CD4-positive, alpha-beta T cell treated with Interleukin-10 for 1 hour (primary cell): ENCODE measurements around the gene STK10.
A peak's percentile ranks its signal among the peaks of the same experiment; 100 is the strongest.

Experiments
- DNase-seq: peaks from one replicate; pipeline ENCODE4 v3.0.0-alpha.2; 2020

STK10 gene

DNA sequence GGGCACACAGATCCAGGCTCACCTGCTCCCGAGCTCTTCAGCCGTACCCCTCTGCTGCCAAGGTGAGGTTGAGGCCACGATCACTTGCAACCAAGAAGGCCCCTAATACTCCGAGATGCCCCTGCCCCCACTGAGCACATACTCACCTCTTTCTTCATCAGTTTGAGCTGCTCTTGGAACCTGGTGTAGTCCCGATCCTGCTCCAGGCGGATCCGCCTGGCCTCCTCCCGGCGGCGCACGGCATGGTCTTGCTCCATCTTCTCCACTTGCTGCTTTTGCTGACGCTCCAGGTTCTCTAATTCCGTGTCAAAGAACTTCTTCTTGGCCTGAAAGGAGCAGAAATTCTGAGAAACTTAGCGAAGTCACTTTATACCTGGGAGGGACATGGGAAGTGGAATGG, 105.8 kb downstream of the STK10 start:
- no peak for DNase-seq

DNA sequence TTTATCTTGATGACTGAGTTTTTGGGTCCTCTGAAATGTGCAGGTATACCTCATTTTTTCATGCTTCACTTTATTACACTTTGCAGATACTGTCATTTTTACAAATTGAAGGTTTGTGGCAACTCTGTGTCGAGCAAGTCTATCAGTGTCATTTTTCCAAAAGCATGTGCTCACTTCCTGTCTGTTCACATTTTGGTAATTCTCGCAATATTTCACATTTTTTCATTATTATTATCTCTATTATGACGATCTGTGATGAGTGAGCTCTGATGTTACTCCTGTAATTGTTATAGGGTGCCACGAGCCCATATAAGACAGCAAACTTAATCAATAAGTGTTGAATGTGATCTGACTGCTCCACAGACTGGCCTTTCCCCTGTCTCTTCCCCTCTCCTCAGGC, 108.1 kb downstream of the STK10 start:
- DNase-seq = no peak

DNA sequence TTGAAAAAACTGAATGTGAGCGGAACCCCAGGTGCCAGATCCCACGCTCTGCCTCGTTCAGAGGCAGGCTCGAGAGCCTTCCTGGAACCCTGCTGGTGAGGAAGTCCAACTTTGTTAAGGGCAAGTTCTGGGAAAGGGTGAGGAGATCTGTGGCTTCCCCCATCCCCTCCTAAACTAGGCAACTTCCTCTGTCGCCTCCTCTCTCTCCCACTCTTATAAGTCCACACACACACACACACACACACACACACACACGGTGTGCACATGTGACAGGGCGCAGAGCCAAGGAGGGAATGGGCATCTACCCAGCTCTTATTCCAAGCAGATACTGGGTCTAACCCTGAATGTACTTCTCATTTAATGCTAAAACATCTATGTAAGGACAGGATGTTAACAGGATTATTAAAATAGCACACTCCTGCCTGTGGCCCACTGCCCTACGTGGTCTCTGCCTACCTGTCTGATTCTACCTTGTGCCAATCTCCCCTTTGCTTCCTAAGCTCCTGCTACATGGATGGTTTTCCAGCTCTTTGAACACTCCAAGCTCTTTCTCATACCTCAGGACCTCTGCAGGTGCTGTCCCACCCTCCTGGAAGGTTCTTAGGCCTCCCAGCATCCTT, 109.2 kb downstream of the STK10 start:
- peak; percentile 18 for DNase-seq

DNA sequence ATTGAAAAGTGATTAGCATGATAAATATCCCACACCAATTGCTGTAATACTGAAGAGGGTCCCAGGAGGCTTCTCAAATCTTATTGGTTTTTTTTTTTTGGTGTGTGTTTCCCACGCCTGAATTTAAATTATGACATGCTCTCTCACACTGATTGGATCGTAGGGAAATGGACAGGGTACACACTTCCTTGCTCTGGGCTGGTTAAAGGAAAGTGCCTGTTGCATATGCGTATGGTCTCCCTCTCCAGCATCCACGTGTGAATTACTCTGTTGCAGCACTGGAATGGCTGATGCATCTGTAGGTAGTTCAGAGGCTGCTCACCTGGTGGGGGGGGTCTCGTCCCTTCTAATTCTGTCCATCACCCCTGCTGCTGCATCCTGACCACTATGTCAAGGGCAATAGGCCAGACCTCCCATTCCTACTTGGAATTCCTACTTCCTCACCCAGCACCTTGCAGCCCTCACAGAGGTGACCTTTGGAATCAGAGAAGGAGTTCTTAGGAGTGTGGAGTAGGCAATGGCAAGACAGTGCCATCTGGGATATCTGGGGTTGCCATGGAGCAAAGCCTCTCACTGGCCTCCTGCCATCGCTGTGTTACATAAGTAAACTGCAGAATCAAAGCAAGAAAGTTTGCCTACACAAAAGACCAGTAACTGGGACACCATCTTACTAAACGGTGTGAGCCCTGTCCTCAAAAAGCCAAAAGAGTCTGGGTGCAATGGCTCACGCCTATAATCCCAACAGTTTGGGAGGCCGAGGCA, 110.2 kb downstream of the STK10 start:
- DNase-seq = no peak

DNA sequence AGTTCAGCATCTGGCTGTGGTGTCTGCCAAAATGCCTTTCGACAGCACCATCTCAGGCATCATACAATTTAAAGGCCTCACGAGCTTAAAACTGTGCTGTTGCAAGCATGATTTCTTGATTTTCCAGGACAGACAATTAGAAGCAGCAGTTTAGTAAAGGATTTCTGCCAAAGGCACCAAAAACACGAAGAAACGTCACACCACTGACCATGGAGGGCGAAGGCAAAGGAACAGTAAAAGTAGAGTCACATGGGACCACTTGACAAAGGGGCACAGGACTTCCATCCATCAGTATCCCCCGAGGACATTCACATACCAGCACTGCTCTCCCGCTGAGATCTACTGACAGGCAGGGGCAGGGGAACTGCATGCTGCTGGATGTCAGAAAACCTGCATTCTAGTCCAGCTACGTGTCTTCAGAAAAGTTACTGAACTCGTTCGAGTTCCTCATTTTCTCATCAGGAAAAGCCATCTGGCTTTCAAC, 111.2 kb downstream of the STK10 start:
- no peak for DNase-seq

DNA sequence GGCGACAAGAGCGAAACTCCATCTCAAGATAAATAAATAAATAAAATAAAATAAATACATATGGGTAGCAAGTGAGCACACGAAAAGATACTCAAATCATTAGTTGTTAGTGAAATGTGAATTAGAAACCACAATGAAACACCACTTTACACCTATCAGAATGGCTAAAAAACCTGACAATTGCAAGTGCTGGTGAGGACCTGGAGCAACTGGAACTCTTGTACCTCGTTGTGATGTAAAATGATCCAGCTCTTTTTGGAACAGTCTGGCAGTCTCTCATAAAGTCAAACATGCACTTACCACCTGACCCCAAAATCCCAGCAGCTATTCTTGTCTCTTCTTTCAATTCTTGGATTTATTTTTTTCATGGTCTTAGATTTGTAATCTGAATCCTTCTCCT, 112.4 kb downstream of the STK10 start:
- no peak for DNase-seq

DNA sequence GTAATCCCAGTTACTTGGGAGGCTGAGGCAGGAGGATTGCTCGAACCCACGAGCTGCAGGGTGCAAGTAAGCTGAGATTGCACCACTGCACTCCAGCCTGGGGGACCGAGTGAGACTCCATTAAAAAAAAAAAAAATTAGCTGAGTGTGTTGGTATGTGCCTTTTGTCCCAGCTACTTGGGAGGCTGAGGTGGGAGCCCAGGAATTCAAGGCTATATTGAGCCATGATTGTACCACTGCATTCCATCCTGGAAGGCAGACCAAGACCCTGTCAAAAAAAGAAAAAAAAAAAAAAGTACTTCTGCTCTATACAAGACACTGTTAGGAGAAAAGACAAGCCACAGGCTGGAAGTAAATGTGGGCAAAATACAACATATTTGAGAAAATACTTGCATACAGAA, 113.1 kb downstream of the STK10 start:
- DNase-seq = no peak

DNA sequence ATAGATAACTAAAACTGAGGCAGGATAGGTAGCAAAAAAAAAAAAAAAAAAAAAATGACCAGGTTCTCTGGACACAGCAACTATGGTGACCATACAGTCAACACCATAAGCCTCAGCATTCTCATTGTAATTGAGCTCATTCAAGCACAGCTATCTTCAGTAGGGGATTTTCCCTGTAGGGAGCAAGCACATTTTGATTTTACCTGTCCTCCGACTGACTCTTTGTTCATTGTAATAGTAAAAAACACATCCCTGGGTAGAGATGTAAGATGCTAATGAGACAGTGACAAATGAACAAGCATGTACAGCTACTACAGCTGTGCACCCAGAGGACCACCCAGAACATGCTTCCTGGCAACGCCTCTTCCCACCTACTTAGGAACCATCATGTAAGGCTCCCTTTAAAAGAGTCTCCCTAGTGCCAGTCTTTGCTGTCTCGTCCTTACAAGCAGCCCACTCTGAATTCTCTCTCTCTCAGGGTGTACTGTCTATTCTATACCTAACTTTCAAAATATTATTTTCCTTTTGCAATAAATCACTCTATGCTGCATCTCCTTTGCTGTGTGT, 116.6 kb downstream of the STK10 start:
- DNase-seq = no peak

DNA sequence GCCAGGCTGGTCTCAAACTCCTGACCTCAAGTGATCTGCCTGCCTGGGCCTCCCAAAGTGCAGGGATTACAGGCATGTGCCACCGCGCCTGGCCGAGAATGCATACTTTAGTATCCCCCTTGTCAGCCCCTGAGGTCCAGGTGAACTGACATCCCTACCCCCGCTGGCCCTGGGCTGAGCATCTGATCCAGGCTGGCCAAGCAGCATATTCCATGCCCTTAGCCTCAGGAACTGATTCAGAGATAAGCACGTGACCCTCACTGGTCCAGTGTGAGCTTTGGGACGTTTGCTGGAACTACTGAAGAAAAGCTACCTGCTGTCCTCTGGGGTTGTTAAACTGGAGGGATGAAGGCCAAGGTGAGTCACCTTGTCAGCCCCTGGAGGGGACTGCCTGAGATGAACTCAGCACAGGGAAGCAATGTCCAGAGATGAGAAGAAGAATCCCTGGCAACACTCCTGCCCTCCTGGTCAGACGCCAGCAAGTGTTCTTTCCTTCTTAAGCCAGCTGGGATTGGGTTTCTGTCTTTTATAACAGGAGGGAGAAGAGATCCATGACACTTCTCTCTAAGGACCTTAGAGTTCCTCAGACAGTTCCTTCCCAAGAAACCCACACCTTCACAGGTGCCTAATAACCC, 122.5 kb downstream of the STK10 start:
- no peak for DNase-seq

DNA sequence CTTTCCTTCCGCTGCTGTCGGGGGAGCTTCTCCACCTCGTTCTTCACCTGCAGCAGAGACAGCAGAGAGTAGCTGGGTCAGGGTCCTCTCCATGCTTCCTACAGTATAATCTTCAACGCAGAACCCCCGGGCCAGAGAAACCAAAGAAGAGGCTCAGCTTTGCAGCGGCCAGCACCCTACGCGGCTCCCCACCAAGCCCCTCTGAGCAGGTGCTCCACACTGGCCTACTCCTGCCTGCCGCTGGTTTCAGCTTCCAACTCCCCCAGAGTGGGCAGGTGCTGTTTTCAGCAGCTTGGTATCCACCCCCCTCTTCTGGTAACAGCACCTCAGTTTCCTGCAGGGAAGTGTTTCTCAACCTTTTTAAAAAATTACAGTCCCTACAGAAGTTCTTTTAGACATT, 123.3 kb downstream of the STK10 start:
- DNase-seq = no peak

DNA sequence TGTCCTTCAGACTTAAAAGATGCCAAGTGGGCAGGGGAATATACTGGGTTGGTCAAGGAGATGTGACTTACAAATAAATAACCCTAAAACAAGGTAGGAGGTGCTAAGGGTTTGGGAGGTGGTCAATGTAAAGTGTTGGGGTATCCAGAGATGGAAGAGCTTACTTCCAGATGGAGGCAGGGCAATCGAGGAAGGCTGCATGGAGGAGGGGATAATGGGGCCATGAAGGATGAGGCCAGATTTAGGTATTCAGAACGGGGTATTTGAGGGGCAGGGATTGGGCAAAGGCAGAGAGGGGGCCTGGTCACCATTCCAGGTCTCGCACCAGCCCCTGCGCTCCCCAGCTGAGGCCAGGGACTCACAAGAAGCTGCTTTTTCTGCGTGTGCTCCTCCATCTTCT, 123.7 kb downstream of the STK10 start:
- DNase-seq = no peak

DNA sequence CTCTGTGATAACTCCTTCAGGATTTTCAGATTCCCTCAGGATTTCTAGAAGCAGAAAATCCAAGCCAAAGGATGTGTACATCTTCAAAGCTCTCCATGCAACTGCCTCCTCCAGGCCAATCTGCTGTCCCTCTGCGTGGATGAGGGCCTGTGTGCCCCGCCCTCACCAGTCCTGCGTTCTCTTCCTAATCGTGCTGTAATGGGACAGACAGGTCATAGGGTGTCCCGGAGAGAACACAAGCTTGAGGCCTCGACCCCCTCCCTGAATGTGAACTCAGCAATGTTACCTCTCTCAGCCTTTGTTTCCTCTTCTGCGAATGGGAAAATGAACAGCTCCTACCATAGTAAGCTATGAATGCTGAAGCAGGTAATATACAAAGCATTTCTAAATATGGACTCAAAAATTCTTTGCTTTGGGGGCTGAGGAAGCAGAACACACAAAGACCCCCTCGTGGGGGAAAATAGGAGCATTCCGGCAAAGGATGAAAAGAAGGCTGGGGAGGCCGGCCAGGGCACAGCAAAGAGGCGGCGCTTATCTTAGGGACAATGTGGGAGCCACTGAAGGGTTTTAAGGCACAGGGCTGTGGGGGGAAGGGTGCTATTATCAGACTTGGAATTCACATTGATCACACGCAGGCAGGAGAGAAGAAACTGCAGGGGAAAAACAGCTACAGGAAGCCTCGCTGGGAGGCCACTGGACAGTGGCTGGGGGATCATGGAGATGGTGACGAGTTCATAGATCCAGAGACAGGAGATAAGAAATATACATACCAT, 124.4 kb downstream of the STK10 start:
- DNase-seq = no peak

DNA sequence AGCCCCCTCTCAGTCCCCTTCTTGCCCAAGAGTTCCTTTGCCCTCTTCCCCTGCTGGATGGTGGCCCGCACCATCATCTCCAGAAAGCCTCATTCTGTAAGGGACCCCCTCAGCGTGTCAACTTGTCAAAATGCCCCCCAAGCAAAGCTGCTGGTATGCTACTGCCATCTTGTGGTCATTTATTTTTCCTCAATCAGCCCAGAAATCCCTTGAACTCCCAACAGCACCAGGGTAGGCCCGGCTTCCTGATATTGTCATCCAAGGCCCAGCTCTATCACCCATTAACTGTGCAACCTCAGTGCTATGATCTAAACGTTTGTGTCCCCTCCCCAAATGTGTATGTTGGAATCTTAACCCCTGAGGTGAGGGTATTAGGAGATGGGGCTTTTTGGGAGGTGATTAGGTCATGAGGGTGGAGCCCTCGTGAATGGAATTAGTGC, 128.3 kb downstream of the STK10 start:
- DNase-seq = peak; percentile 26

DNA sequence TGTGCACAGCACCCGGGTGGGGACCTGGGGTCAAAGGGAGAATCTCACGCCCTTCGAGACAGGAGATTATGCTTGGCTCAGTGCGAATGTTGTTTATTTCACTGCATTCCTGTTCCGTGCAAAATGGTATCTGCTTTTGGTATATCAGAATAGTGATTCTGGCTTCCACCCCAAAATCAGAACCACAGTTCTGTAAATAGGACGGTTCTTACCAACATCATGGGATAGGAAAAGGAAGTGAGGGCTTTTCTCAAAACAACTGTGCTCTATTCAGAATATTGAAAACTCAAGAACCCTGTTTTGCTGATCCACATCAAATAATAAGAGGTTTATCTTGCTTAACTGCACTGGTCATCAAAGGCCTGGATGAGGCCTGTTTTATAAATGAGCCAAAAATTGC, 129.9 kb downstream of the STK10 start:
- DNase-seq = no peak

DNA sequence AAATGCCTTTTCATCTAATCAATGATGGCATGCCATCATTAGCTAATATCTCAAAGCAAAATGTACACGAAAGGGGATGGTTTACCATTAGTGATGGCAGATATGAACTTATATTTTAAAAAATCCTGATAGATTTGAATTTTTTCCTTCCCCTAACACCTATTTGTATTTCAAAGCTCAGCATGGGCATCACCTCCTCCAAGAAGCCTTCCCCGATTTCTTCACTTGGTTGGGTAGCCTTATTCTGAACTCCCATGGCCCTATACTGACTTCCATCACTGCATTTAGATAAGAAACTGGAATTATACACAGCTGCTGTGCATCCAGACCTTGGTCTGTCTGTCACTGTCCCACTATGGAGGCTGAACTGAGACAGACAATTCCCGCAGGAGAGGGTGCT, 132.0 kb downstream of the STK10 start:
- DNase-seq = no peak

DNA sequence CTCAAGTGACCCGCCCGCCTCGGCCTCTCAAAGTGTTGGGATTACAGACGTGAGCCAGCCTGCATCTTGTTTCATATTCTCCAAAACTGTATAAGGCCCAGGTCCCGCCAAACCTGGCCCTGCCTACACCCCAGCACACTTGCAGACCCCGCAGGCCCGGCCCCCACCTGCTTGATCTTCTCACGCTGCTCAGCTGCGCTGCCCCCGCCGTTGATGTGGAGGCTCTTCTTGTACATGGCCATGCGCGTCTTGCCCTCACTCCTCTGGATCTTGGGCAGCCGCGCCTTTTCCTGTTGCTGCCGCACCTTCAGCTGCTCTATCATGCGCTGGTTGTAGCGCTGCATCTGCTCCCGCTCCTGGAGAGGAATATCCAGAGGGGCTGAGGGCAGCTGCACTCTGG, 132.6 kb downstream of the STK10 start:
- DNase-seq = no peak

DNA sequence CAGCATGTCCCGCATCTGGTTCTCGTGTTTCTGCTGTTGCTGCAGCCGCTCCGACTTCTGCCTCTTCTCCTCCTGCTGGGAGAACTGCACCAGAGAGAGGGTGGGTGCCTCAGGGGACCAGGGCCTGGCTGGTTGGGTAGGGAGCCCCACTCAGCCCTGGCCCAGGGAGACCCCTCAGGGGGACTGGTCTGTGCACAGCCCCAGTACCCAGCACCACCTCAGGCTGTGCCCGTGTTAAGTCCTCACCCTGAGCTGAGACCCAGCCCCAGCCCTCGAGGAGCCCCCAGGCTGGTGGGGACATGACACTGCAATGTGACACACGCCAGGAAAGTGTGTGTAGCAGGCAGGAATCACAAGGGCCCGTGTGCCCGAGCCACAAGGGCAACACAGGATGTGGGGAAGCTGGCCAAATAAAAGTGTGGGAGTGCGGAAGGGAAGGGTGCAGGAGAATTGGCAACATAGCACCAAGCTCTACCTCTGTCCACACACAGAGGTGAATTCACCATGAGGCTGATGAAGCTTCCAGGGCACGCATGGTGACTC, 133.3 kb downstream of the STK10 start:
- no peak for DNase-seq

DNA sequence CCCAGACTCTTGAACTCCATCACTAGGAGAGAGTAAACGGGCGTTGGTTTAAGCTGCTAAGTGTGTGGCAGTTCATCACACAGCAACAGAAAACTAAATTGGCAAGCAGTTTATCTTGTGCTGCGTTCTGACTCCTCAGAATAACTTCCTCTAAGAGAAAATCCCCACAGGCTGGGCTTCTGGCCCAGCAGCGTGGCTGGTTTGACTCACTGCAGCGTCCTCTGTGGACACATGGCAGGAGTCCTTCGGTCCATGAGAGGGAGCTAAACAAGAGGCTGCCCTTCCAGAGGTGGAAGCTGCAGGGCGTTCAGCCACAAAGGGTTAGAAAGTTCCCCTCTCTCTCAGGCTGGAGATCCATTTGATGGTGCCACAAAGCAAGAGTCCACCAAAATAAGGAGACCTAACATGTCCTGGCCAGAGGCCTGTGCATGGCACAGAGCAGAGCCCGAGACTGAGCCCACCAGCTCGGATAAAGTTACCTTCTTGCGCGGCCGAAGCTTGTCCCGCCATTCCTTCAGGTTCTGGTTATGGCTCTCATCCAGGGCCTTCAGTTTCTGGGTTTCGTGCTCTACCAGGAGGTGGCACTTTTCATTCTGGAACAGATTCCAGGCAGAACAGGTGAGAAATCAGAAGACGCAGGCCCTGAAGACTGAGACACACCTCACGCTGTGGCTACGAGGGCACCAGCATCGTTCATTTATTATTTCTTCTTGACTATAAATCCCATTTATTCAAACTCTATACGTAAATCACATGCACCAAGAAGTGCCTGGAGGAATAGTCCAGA, 135.4 kb downstream of the STK10 start:
- no peak for DNase-seq

DNA sequence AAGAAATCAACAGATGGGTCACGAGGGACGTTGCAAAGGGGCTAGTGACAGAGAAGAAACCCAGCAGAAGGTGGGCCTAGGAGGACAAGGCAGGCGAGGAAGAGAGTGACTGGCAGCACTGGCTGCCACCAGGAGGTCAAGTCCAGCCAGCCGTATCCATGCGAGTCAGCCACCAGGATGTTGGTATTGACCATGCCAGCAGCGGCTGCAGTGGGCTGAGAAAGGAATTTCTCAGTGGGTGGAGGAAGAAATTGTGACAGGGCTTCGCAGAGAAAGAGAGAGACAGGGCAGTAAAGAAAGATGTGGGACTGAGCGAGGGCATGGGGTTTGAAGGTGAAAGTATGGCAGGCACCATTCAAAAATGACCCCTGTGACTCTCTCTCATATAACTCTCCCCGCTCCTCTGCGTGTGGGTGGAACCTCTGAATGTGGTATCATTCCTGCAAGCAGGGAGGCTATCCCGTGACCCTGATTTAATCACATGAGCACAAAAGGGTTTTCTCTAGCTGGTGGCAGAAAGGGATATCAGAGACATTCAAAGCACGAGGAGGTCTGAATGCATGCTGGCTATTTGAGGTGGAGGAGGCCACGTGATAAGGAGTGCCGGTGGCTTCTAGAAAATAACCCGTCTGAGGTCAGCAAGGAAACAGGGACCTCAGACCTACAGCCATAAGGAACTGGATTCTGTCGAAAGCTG, 136.2 kb downstream of the STK10 start:
- DNase-seq = no peak

DNA sequence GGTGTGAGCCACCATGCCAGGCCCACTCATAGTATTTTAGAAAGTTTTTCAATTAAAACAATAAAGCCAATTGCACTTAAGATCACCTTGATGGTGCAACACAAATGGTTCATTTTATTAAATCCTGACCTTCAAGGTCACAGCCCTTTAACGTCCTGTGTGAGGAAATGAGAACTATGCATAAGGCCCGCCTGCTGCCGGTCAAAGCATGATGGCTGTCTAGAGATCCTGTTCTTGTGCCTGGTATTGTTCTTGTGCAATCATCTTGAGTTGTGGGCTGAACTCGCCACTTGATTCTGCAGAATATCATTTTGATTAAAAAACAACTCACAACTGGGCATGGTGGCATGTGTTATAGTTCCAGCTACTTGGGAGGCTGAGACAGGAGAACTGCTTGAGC, 137.9 kb downstream of the STK10 start:
- DNase-seq = no peak

DNA sequence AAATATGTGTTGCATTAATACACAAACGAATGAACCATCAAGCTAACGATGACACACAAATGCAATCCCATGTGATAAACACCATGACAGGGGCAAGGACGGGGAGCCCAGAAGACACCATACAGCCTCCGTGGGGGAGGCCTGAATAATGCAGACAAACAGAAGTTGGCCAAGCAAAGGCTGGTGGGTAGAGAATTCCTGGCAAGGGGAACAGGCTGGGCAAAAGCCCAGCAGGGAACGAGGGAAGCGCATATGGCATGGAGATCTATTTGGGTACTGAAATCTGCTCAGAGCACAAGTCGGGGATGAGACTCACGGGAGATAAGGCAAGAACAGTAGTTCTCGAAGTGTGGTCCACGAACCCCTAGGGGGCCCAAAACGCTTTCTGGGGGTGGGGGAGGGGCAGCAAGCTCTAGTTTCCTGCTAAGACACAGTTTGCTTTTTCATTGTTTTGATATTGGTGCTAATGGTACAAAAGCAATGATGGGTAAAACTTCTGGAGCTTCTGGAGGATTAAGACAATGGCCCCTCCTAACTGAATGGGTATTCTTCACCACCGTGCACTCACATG, 138.7 kb downstream of the STK10 start:
- no peak for DNase-seq
